Measurements from ENCODE around the gene CHN1.

CHN1 gene

GRCh38 chr2:174992886-174993285 is 12.3 kb downstream of the CHN1 start:
- TF ChIP-seq, protein P1, sequence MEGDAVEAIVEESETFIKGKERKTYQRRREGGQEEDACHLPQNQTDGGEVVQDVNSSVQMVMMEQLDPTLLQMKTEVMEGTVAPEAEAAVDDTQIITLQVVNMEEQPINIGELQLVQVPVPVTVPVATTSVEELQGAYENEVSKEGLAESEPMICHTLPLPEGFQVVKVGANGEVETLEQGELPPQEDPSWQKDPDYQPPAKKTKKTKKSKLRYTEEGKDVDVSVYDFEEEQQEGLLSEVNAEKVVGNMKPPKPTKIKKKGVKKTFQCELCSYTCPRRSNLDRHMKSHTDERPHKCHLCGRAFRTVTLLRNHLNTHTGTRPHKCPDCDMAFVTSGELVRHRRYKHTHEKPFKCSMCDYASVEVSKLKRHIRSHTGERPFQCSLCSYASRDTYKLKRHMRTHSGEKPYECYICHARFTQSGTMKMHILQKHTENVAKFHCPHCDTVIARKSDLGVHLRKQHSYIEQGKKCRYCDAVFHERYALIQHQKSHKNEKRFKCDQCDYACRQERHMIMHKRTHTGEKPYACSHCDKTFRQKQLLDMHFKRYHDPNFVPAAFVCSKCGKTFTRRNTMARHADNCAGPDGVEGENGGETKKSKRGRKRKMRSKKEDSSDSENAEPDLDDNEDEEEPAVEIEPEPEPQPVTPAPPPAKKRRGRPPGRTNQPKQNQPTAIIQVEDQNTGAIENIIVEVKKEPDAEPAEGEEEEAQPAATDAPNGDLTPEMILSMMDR (IDR thresholded peaks at IDR 0.05), result no peak
- H3K27ac ChIP-seq, result no peak overlapping the region

DNA sequence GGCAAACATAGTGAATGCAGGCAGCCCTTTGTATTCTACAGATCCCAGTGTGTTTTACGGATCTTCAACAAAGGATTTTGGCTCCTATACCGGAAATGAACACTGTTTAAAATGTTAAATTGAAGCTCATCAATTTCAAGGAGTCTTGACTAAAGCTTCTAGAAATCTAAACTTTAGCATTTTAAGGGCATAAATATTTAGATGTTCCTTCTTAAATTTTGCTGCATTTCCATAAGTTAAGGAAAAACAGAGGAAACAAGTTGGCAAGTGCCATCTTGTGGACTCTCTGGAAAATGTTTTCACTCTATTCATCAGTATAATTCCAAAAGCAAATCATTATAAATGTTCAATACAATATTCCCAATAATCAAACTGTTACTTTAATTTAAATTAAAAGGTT is 19.6 kb downstream of the CHN1 start:
- TF ChIP-seq ZFX (IDR thresholded peaks at IDR 0.05; ENCODE audit: borderline replicate concordance), result no peak
- TF ChIP-seq, protein P1 (IDR thresholded peaks at IDR 0.05), result peak; percentile 44
- H3K27ac ChIP-seq, result no peak overlapping the region

- no peak overlapping the region for H3K27ac ChIP-seq
- TF ChIP-seq, protein P1 (IDR thresholded peaks at IDR 0.05), result no peak
- TF ChIP-seq ZFX (IDR thresholded peaks at IDR 0.05; ENCODE audit: borderline replicate concordance), result no peak
Observed at GRCh38 chr2:174984561-174984960, 20.6 kb downstream of the CHN1 start.

DNA sequence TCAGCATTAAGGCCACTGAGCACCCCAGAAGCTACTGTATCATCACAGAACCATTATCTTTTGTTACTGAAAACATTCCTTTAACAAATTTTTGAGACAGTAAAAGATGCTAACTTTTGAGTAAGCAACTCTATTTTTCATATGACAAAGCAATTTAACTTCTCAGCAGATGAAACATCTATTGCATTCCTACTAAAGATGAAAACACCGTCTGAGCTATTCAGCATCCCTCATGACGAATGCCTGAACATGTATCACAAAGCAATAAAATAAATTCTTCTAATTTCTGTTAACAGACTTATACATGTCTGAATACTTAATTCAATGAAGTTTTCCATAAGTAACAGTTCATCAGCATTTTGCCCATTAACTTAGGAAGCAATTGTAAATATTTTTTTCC is 23.9 kb downstream of the CHN1 start:
- no peak for TF ChIP-seq ZFX (IDR thresholded peaks at IDR 0.05; ENCODE audit: borderline replicate concordance)
- TF ChIP-seq, protein P1 (IDR thresholded peaks at IDR 0.05), result no peak
- no peak overlapping the region for H3K27ac ChIP-seq

DNA sequence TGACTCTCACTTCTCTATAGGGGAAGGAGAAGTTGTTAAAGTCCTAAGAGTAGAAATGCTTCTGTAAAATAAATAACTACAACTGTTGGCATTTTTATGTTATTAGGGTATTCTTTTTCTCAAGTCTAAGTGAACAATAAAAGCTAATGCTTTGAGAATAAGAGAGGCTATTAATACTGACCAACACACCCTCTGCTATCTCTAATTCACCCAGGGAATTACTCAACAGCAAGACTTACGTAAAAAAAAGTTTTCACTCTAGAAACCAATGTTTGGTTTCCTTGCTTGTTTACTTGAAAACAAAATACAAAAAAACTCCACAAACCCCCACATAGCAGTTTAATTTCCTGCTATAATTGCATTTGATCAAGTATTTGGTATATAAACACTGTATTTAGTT is 25.2 kb downstream of the CHN1 start:
- TF ChIP-seq, protein P1 (IDR thresholded peaks at IDR 0.05), result no peak
- no peak overlapping the region for H3K27ac ChIP-seq

DNA sequence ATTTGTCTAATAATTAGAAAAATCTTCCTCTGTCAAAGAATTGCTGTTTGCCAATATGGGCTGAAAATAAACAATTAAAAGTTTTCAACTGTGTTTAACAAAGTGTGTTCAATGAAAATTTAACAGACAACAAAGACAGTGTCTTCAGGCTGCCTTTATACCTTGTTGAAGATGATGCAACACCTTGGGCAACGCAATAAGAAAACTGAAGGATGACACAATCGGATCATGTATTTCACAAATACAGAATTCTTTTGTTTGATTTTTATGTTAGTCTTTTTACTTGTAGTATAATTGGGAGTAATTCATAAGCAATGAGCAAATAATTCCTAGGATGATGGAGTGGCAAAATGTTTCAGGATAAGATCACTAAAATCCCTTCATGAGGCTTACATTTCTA is 27.8 kb downstream of the CHN1 start:
- no peak for TF ChIP-seq ZFX (IDR thresholded peaks at IDR 0.05; ENCODE audit: borderline replicate concordance)
- TF ChIP-seq, protein P1 (IDR thresholded peaks at IDR 0.05), result no peak
- no peak overlapping the region for H3K27ac ChIP-seq

DNA sequence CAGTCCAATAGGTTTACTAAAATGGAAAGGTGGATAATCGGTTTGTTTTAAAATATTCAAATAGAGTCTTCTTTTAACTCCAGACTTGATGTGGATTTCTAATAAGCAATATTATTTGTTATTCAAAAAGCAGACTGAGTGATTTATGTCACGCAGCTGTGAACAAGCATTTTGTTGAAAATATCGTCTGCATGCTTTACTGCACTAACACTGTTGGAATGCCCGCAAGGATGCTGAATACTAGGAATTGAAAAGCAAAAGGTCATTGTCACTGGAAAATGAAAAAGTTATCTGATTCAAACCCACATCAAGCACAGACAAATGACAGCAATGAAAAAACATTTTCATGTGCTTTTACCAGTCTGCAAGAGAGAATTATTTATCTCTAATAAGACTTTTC is 31.1 kb downstream of the CHN1 start:
- H3K27ac ChIP-seq, result no peak overlapping the region

More for the DNA sequence above, 31.1 kb downstream of the CHN1 start:
- TF ChIP-seq ZFX (IDR thresholded peaks at IDR 0.05; ENCODE audit: borderline replicate concordance), result no peak
- TF ChIP-seq, protein P1 (IDR thresholded peaks at IDR 0.05), result no peak

All from 22Rv1 (cell line).